HG03571 (cell line): ENCODE results near the gene IFIH1.

Source experiments
- ATAC-seq: cut with Tn5 transposase; IDR thresholded peaks from one replicate; pipeline ENCODE4 v1.9.1; 2021; ENCODE audit not compliant: unreplicated experiment

Gene IFIH1

DNA sequence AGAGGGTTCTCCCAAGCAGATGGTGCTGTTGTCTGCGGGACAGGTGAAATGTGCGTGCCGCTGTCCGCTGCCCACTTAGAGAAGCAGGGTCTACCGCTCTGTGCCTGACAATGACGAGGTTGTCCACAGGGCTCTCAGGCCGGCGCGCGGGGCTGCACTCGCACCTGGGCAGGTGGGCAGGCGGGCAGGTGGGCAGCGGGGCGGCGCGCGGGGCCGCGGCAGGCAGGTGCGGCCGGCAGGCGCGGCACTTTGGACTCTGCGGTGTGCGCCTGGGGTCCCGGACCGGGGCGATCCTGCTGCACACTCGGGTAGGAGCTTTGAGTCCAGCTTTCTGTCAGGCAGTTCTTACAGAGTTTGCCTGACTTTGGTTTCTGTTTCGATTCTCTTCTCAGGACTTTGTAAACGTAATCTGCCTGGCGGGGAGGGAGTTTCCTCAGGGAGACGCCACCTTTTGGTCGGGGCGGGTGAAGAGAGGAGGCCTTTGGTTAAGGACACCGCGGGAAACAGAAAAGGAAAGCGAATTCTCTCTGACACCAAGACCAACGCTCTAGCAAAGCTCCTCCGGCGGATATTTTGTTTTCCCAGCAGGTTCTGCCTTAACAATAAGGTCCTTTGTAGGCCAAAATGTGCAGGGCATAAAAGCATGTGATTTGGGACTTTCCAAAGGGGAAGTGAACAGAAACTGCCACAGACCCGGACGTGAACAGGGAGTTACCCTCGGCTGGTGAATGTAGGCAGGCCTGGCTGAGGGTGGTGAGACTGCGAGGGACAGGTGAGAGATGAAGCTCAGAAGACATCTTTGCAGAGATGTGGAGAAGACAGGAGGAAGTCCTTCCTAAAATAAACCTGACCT is at the start of gene IFIH1:
Gene IFIH1, minus strand, starts transcription at position 357 of the 853 bp plus-strand sequence. CDS start 377 bp downstream, outside the sequence.
- ATAC-seq, result peak; percentile 82

DNA sequence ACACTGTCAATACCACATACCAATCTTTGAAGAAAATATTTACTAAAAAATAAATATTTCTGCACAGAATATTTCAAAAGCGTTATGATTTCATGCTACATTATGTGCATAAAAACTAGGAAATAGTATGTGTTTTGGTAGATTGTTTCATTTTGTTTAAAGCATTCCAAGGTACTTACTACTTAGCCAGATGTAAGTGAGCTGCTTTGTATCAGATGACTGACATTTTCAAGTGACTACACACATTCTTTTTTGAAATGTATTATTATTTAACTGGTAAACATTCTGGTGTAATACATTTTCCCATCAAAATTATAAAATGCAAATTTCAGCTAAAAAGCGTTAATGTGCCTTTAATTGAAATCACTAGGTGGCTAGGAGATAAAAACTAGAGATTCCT is 46.9 kb upstream of the IFIH1 start:
- no peak for ATAC-seq

DNA sequence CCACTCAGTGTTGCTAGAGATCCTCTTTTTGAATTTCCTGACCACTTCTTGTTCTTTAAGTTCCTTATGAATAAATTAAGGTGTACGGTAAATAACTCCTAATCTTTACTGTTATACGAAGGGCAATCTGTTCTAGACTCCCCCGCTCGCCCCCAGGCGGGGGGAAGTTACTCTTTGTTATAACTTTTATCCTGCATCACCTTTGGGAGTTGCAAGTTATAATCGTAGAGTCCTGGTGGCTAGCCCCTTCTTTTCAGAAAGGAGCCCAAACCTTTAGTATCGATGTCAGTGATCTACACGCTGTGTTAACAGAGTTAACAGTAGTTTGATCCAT is 26.1 kb upstream of the IFIH1 start:
- peak; percentile 1 for ATAC-seq

DNA sequence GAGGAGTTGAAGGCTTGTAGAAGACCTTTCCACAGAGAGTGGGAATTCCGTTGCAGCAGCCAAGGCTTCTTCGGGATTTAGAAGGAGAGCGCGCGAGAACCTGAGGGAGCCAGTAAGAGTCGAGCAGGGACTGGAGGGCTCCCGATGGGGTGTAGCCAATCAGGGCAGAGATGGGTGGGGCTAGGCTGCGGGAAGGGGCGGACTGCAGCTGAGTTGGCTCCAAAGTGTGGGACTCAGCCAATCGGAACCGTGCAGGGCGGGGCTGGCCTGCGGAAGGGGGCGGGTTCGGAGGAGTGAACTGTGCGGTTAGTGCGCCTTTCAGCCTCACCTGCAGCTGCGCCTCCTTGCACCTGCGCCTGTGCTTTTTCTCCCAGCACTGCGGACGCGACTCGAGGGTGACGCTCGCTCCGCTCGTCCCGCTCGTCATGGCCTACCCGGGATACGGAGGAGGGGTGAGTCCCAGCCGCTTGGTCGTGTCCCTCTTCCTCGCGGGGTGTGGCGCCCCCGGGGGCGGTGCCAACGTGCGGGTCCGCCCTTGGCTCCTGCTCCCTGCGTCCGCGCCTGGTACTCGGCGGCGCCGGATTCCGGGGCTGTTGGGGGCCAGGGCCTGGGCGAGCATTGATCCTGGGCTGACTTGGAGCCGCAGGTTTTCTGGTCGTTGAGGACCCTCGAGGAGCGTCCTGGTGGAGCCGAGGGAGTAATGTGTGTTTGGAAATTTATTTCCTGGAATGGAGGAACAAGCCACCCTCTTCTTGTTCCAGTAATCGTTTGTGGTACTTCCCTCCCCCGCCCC is 25.5 kb upstream of the IFIH1 start, which contains the start of gene GCA:
Gene GCA, plus strand, starts transcription at position 309 of the 793 bp plus-strand sequence. Its CDS starts 117 bp downstream, at position 426.
- ATAC-seq, result peak; percentile 99

DNA sequence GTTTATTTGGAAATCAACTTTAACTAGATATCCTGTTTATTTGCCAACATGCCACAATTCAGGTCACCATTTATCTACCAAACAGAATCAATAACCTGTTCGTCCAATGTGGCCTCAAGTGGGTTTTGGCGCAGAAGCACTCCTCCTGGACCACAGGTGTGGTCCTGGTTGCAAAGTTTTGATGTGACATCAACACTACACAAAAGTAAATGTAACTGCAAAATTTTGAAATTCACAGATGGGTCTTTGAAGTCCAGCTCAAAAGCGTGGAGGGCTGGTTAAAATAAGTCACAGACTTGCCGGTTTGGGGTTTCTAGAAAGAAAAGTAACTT is 25.0 kb upstream of the IFIH1 start:
- ATAC-seq, result no peak

DNA sequence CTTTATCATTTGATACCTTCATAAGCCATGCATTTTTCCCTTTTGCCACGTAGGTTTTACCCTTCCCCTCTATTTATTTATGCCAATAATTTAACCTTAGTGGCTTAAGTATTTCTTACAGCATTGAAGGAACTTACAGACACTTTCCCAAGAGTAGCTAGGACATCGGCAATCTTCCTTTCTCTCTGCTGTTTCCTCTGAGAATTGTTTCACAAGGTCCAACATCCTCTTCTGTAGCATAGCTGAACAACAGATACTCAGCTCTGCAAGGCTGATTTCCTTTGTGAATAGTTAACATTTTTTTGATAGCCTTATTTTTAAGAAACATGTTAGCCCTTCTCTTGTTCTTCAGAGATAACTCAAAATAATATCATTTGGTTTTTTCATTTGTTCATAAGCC is 24.4 kb upstream of the IFIH1 start:
- no peak for ATAC-seq

DNA sequence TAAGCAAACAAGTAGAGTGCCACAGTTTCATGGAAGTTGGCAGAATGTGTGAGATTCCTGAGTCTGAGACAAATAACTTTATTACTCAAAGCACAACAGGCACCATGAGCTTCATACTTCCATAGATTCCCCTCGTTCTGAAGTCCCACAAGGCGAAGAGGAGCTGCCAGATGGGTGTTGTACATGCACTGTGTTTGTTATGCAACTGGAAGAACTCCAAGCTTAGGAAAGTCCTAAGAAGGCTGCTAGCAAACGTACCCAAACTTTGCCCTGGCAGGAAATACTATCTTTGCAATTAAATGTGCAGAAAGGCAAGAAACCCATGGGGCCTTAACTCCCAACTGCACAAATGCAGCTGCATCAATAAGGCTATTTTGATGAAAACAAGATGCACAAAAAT is 23.8 kb upstream of the IFIH1 start:
- ATAC-seq, result no peak

DNA sequence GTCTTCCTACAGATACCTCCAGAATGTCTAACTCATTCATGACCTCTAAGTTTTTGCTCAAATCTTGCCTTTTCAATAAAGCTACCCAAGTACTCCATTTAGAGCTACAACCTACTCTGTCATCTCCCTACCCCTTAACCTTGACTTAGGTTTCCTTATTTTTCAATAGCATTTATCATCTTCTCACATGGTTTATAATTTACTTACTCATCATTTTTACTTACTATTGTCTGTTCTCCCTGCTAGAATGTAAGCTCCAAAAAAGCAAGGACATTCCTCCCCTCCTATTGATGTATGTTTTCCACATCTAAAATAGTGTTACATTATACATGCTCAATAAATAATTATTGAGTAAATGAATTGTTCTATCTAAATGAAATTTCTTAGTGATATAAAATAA is 22.3 kb upstream of the IFIH1 start:
- ATAC-seq, result no peak

DNA sequence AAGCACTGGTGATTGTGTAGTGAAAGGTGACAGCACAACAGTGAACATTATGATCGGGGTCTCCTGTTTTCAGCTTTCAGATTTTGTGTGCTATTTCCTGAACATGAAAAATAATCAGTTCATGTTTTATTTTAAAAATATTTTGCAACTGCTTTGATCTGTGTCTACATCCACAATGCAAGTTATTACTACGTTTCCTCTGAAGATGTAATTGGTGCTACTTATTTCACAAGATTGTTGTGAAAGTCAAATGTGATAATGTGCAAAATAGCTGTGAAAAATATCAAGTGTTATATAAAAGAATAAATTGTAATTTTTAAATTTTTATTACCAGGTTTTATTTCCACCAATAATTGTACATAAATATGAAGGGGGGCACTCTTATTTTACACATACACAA is 19.4 kb upstream of the IFIH1 start:
- ATAC-seq, result no peak

DNA sequence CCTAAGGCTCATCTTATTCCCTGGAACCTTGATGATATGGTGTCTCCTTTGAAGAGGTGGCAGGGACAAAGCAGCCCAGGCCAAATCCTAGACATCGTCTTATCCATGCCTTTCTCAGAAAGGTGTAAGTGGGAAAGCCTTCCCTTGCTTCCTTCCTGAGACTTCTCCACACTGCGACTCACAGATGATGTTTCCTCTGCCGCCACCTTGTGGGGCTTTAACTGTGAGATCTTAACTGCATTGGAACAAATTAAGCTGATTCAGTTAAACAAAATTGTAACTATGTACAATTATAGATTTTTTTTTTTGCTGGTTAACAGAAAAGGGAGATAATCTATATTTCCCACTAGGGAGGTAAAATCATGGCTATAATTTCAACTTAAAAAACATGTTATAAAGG is 15.5 kb upstream of the IFIH1 start:
- no peak for ATAC-seq

DNA sequence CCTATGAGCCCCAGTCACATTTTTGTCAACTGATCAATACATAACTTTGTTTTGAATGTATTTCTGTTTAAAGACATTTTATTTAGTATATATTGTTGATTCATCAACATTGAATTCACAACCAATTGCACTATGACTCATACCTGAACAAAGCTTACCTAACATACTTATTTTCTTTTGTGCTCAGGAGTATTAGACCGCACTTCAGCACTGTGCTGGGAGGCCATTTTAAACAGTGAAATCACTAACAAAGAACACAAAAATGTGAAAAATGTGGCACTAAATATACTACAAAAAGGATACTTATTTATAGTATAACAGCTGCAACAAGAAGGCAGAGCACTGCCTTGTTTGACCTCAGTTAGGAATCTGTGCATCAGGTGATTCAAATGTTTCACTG is 12.4 kb upstream of the IFIH1 start:
- ATAC-seq, result no peak

DNA sequence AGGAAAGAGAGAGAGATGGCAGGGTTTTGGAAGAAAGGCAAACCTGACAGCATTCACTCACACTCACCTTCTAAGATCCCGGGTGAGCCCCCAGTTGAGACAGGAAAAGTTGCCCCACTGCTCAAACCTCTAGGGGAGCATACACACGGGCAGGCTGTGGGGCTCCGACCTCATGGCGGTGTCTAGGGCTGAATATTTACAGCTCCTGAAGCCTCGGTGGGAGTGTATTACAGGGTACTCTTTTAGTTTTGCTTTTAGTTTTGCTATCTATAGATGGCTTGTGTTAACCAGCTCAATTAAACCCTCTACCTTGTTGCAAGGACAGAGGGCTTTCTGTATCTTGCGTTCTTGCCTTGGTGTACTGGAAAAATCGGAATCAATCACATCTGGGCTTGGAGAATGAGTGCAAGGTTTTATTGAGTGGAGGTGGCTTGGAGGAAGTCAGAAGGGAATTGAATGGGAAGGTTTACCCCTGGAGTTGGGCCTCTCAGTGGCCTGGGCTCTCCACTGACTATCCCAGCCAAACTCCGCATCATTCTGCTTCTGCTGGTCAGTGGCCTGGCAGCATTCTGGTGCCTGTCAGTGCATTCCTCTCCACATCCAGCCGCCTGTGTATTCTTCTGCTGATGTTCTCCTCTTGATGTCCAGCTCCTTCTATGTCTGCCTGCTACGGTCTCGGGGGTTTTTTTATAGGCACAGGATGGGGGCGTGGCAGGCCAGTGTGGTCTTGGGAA is 10.1 kb upstream of the IFIH1 start:
- peak; percentile 64 for ATAC-seq

DNA sequence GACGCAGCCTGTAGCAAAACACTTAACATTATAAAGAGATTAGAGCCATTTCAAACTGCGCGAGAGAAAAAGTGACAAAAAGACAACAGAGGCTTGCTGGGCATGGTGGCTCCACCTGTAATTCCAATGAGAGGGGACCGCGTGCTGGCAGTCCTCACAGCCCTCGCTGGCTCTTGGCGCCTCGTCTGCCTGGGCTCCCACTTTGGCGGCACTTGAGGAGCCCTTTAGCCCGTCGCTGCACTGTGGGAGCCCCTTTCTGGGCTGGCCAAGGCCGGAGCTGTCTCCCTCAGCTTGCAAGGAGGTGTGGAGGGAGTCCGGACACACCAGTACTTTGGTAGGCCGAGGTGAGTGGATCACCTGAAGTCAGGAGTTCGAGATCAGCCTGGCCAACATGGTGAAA is 9.3 kb upstream of the IFIH1 start:
- ATAC-seq, result no peak

DNA sequence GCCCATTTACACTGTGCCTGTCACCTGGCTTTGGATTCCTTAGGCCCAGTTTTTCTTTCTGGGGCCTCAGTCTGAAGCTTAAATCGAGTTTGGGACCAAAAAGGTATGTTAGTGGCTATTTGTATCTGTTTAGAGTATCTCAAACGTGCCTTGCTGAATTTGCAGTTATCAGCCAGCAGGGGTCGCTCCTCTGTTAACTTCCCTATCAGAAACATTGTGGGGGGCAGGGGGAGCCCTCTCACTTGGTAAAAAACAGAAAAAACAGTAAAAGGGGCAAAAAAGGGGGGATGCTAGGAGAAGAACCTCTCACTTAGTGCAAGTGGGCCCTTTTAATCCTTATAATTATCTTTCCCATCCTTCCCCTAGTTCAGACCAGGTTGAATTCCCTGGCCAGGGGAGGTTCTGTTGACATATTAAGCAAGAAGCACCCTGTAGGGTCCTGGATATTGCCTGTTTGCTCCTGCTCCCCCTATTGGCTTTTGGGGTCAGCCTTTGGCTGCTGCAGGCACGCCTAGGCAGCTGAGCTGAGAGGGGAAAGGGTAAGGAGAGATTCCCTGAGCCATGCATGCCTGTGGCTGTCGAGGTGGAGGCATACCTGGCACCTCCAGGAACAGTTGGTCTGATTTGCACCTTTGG is 8.8 kb upstream of the IFIH1 start:
- no peak for ATAC-seq

DNA sequence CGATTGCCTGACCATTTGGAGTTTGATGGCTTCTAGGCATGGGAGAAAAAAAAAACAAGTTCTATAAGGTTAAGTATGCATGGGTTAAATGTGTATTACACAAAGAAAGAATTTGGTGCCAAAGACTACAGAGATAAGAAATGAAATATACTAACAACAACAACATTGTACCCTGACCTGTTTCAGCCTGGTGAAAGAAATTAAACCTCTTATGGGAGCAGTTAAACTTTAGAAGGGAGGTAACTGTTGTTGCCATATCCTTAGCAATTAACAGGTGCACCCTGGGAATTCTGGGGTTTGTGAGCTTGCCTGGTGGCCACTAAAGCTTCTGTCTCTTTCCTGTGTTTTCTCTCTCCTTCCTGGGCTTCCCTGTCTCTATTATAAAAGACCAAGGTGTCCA is 6.5 kb upstream of the IFIH1 start:
- no peak for ATAC-seq

DNA sequence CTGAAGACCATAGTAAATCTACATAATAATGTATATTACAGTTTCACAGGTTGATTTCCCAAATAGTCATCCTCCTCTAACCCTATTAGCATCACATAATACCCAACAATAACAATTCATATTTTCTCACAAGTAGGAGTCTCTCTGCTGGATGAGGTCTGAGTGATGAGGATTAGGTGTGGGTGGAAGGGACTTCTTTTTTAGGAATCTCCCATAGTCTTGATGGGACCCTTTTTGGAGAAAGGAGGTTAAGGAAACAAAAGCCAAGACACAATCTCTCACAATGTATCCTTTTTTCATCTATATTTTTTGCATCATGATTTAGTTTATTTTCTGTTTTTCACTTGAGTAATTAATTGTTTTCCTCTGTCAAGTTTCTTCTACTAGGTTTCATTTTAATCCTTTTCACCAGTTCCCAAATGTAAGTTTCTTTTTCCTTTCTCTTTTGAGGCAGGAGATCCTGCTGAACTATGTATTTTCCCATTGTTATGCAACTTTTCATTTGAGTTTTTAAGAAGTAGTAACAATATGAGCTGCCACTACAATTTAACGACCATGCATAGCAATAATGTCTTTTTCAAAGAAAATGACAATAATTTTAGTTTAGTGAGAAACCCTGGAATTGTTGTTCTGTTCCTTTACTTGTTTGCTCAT is 2.5 kb upstream of the IFIH1 start:
- ATAC-seq, result no peak

DNA sequence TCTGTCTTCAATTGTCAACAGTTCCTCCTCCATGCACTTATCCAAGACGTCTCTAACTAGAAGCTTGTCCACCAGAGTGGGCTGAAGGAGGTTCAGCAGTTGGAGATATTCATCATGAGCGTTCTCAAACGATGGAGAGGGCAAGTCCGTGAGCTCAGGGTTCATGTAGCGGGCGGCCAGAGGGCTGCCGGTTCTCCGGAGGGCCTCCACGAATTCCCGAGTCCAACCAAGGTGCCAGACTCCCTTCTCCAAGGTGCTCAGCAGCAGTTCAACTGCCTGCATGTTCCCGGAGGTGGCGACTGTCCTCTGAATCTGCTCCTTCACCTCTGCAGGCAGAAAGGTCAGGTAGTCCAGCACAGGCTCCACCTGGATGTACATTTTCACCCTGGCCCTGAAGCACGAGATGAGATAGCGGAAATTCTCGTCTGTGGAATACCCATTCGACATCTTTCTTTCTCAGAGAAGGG is 590 bp downstream of the IFIH1 start:
- peak; percentile 3 for ATAC-seq

DNA sequence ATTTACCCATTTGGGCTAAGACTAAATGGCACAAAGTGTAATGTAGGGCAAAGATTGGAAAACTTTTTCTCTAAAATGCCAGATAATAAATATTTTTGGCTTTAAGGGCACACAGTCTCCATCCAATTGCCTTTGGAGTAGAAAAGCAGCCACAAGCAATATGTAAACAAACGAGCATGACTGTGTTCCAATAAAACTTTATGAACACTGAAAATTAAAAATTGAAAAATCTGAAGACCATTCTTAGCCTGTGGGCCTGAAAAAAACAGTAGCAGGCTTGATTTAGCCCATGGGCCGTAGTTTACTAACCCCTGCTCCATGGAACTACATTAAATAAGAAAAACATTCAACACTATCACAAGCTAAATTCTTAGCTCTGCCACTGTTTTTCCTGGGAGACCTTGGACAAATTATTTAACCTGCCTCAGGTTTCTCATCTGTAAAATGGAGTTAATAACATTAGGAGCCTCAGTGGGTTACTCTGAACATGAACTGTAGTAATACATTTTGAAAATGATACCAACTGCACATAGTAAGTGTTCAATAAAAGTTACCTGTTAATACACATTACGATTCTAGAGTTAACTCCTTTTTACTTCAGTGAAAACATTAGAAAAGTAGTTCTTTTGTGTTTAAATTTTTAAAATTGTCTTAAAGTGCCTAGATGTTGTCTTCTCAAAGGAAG is 1.3 kb downstream of the IFIH1 start:
- ATAC-seq, result no peak

DNA sequence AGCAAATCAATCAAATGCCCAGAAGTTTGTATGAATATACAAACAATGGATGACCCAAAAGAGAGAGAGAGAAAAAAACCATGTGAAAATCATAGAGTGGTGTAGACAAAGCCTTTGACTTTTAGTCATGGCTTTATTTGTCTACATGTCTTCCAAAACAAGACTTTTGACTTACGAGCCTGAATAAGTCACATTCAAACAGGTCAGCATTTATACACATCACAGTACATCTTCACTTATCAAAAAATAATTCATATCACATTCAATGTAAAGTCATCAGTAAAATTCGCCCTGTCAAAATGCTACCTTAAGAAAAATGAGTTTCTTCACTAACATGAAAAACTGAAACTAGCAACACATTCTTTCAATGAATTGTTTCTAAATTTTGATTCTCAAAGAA is 1.9 kb downstream of the IFIH1 start:
- ATAC-seq, result no peak

DNA sequence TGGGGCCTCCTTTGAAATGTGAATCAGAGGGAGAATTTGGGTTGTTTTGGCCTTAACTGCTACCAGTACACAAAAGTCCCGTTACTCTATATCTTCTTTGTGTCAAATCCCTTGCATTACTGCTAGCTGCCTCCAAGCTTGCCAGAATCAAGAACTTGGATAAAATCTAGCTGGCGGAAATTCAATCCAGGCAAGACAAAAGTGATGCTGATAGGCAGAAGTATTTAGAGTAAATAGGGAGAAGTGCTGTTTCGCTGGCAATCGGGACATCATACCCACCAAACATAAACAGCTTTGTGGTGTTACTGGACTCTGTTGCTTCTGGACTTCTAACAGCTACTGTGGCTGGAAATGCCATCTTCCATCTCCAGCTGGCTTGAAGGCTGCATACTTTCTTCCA is 2.5 kb downstream of the IFIH1 start:
- no peak for ATAC-seq
